GM18909 (cell line): ENCODE measurements around the gene CFAP141.
"Not testable (repeated sequence)": the region's sequence is repeated elsewhere in the genome, so short reads cannot be mapped to it uniquely, and the experiment has no call there.

Source experiments
- ATAC-seq: cut with Tn5 transposase; IDR thresholded peaks from one replicate; pipeline ENCODE4 v1.9.1; 2021; ENCODE audit warnings: mild to moderate bottlenecking; ENCODE audit not compliant: unreplicated experiment, poor library complexity

Gene CFAP141

DNA sequence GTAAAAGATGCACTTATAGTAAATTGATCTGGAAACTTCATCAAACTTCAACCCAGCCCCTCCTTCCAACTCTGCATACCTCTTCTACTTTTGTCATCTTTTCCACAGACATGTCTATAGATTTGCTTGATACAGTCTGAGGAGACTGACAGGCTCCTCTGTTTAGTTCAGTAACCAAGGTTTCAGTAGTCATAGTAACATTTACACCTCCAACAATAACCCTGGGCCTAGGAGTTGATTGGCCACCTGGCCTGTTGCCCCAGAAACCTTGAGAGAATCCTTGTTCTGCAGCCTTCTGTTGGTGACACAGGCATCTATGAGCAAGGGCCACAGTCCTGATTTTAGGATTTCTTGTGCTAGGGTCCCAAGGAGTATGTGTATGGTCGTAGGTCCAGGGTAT lies at the start of gene CFAP141:
Gene CFAP141, minus strand, starts transcription at position 138 of the 400 bp plus-strand sequence. Its CDS starts 26 bp downstream, at position 112.
- ATAC-seq: no peak

DNA sequence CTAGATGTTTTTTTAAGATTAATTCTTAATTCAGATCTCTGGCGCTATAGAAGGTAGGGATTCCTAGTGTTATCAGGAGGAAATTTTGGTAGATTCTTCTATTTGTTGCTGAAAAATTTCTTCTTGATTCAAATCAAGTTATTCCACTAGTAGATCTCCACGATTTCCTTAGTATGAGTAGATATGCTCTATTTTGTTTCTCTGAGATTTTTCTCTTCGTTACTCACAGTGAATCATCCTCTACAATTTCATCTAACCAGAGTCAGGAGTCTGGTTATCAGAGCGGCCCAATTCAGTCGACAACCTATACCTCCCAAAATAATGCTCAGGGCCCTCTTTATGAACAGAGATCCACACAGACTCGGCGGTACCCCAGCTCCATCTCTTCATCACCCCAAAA lies 47.5 kb upstream of the CFAP141 start:
- ATAC-seq: no peak

- ATAC-seq: no peak
These were observed 35.7 kb upstream of the CFAP141 start for GRCh38 chr1:154241703-154242351.

DNA sequence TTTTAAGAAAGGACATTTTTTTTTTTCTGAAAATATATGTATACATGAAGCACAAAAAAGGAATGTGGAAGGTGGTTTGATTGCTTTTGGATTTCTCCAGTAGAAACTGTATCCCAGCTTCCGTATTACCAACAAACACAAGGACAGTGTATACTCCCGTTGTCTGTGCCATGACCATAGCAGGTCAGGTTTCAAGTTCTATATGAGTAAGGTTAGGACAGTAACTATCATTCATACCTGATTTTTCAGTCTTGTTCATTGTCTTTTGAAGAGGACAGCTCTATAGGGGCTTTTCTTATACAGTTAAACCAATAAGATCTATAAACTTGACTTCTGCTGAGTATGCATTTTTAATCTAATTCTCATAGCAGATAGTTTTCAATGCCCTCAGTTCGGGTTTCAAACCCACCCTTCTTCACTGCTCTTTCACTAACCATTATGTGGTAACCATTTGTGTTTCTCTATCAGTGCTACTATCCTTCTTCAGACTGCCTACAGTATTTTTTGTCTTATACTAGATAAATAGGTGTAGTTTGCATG lies 34.2 kb upstream of the CFAP141 start:
- ATAC-seq: no peak

DNA sequence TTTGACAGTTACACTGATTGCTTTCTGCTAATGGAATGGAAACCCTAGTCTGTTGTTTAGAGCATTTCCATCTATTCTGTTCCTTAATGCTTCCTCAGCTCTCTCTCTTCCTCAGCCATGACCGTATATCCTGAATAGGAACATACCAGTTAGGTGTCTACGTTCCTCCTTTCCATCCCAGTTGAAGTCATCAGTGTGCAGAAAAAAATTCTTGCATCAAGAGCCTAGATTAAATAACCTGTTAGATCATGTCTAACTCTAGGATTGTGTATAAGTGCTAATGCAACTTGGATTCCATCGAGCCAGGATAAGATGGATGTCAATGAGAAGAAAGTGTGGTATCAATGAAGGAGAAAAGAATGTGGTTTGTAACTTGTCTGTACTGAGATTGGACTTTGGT lies 33.4 kb upstream of the CFAP141 start:
- no peak for ATAC-seq

DNA sequence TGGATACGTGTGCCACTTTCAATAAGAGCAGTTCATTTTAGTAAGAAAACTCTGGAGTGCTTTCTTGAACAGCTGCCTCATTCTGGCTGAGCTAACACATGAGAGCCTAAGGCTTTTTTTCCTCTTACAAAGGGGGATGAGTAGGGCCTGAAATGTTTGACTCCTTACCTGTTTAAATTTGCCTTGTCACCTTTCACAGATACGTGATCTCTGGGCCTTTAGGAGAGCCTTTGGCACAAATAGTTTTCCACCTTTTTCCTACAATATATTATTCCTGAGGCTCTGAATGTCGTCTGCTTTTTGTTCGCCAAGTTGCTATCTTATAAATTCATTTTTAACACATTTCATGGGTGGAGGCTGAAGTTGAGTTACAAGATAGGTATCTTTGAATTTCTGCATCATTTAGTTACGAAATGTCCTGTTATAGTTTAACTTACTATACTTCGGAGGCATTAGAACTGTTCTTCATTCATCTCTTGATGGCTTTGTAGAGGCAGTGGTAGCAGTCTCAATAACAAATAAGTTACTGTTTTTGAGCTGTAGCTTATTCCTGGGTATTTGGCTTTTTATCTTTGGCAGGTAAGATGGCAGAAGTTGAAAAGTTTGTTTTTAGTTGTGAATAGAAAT lies 31.9 kb upstream of the CFAP141 start:
- no peak for ATAC-seq

GRCh38 chr1:154237435-154237834 lies 31.3 kb upstream of the CFAP141 start:
- ATAC-seq: no peak

DNA sequence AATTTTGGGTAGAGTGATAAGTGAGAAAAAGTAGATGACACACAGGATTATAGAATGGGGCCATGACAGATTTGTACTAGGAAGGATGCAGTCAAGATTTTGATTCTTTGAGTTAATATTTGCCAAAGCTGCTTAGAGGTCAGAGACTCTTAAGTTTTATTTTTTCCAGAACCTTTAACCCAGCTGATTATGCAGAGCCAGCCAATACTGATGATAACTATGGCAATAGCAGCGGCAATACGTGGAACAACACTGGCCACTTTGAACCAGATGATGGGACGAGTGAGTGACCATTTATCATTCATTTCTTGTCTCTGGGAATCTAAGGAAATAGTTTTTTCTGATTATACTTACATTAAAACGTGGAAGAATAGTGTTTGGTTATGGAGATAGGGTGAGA lies 30.7 kb upstream of the CFAP141 start:
- ATAC-seq: no peak

- not testable (repeated sequence) for ATAC-seq
These were observed 27.0 kb upstream of the CFAP141 start for GRCh38 chr1:154233127-154233526.

DNA sequence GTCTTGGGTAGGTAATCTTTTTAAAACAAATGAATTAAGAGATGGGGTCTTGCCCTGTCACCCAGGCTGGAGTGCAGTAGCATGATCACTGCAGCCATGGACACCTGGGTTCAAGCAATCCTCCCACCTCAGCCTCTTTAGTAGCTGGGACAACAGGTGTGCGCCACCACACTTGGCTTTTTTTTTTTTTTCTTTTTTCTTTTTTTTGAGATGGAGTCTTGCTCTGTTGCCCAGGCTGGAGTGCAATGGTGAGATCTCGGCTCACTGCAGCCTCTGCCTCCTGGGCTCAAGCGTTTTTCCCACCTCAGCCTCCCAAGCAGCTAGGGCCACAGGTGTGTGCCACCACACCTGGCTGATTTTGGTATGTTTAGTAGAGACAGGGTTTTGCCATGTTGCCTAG lies 25.0 kb upstream of the CFAP141 start:
- ATAC-seq: not testable (repeated sequence)

DNA sequence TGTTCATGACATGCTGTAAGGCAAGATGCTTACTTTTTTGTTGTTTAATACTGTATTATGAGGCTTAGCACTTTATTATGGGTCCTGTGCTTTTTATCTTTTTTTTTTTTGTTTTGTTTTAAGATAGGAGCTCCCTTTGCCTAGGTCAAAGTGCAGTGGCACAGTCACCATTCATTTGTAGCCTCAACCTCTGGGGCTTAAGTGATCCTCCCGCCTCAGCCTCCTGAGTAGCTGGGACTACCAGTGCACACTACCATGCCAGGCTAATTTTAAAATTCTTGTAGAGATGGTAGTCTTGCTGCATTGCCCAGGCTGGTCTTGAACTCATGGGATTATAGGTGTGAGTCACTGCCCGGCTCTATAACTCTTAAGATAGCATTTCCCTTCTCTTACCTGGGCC lies 19.2 kb upstream of the CFAP141 start:
- ATAC-seq: no peak

DNA sequence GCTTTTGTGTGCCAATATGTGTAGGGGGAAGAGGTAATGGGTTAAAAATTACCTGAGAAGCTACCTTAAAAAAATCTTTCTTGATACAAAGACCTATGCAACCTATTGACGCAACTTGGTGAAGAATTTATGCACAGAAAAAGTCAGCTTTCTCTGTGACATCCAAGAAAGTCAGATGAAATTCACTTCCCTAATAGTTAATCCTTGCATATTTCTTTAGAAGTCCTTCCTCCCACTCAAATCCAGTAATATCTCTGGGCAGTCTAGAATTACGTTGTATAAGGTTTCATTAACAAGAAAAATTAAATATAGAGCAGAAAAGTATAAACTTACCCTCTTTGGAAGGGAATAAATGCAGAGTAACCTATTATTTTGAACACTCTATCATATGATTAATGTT lies 17.5 kb upstream of the CFAP141 start:
- no peak for ATAC-seq

- ATAC-seq: no peak
These were observed 16.8 kb upstream of the CFAP141 start for GRCh38 chr1:154222918-154223317.

- no peak for ATAC-seq
These were observed 16.4 kb upstream of the CFAP141 start for GRCh38 chr1:154222518-154222917.

DNA sequence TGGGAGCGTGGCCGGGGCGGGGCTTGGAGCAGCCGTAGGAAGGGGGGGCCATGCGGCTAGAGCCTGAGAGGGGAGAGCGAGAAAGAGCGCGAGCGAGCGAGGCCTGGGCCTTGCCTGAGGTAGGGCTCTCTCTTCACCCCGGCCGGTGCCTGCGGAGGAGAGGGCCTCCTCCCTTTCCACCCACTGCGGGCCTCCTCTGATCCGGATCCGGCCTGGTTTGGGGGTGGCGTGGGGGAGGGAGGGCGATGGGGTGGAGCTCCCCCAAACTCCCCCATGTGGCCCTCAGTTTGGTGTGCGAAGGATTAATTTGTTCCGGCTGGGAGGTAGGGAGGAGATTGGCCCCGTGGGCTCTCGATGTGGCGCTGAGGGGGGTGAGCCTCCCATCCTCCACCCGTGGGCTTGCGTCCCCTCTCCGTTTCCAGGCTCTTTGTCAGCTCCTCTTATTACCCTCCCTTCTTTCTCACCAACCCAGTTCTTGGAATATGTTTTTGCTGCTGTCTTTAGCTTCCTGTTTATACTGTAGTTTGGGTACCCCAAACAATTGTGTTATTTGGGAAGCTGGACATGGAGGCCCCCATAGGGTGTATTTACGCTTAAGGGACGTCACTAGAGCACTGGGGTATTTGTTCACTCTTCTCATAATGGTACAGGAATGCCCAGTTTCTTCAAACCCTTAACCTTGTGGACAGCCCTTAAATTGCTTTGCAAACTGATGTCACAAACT lies 15.3 kb upstream of the CFAP141 start:
- peak; percentile 9 for ATAC-seq

DNA sequence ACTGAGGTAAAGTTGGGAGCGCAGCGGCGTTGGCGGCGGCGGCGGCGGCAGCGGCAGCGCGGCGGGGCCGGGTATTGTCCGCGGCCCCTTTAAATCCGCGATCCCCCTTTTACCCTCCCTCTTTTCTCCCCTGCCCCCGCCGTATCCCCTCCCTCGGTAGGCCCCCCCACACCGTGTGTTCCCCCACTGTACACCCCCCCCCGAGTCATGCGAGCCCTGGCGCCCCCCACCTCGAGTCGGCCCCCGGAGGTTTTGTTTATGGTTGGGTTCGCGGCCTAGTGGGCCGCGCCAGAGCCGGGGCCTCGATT lies 14.8 kb upstream of the CFAP141 start:
- no peak for ATAC-seq

DNA sequence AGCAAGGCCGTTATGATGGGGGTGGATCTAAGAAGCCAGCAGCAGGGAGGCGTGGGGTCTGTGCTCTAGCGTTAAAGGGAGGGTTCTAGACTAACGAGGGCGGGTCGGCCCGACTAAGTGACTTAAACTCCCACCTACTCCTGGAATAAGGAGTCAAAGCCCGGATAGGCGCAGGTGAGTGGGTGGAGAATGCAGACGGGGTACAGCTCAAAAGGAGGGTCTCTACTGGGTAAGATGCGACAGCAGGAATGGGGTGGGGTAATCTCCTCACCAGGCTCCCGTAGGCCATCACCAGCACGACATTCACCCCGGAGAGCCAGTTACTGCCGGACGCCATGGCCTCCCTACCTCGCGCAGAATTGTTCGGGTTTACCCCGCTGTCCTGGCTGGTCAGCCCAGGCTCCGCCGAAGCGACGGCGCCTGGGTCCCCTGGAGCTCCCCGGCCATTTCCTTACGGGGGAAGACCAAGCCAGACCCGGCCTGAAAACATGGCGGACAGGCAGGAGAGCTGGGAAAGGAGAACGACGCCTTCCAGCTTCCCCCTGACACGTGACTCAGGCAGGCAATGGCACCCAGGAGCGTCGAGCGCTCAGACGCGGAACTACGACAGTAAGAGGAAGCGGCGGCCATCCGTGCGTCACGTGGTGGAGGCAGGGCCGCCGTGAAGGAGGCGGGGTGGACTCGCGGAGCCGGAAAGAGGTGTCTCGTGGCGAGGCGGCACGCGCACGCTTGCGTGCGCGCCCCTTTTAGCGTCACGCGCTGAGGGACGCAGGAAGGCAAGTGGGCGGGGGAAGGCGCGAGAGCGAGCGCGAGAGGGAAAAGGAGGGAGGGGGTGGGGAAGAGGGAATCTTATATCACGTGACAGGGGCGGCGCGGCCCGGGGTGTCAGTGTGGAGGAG lies 14.2 kb upstream of the CFAP141 start, which contains the start of gene UBAP2L:
Gene UBAP2L, plus strand, starts transcription at position 885 of the 899 bp plus-strand sequence. CDS start 4,169 bp downstream, outside the sequence.
- ATAC-seq: peak; percentile 92

- no peak for ATAC-seq
These were observed 13.4 kb upstream of the CFAP141 start for GRCh38 chr1:154219541-154219940.

DNA sequence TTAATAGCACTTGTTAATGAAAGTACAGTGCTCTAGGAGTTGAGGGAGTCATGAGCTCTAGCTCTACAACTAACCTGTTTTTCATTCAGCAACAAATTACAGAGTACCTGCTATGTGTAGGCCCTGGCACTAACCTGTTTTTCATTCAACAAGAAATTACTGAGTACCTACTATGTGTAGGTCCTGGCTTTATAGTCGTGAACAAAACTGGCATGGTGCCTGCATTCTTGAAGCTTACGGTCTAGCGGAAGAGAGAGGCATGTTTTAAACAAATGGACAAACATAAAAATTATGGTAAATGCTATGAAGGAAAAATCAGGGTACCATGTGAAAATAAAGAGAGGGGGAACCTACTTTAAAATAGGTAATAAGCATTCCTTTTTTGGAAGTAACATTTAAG lies 12.4 kb upstream of the CFAP141 start:
- ATAC-seq: no peak

DNA sequence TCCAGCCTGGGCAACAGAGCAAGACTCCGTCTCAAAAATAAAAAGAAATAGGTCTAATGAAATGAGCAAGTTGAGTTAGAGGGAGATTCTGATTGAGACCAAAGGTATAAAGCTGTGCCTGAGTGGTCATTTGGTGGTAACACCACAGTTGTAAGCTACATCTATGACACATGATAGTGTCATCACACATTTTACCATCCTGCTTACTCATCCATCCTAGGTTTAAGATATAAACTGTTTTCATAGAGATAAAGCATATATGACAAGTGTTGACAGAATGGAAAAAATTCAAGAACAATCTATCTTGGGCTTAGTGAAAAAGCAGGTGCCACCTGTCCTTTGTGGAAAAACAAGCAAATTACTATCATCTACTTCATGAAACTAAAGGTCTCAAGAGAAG lies 7.1 kb upstream of the CFAP141 start:
- no peak for ATAC-seq
